NAMALWA (cell line): ENCODE results near the gene APOLD1.
A peak's percentile ranks its signal among the peaks of the same experiment; 100 is the strongest.
"Not testable (repeated sequence)": the region's sequence is repeated elsewhere in the genome, so short reads cannot be mapped to it uniquely, and the experiment has no call there.

ENCODE experiments used
- DNase-seq: peaks from one replicate; pipeline ENCODE4 v3.0.0-alpha.2; 2015; ENCODE audit warnings: low spot score

The APOLD1 gene

DNA sequence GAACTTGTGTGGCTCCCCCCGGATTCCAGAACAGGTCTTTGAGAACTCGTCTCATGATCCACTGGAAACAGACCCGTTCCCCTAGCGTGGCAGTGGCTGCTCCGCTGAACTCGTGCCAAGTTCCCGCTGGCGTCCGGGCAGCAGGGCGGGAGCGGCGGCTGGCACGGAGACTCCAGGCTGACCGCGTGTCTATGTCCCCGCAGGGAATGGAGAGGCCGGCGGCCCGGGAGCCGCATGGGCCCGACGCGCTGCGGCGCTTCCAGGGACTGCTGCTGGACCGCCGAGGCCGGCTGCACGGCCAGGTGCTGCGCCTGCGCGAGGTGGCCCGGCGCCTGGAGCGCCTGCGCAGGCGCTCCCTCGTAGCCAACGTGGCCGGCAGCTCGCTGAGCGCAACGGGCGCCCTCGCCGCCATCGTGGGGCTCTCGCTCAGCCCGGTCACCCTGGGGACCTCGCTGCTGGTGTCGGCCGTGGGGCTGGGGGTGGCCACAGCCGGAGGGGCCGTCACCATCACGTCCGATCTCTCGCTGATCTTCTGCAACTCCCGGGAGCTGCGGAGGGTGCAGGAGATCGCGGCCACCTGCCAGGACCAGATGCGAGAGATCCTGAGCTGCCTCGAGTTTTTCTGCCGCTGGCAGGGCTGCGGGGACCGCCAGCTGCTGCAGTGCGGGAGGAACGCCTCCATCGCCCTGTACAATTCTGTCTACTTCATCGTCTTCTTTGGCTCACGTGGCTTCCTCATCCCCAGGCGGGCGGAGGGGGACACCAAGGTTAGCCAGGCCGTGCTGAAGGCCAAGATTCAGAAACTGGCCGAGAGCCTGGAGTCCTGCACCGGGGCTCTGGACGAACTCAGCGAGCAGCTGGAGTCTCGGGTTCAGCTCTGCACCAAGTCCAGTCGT lies 1.5 kb downstream of the APOLD1 start:
- DNase-seq: peak; percentile 84

DNA sequence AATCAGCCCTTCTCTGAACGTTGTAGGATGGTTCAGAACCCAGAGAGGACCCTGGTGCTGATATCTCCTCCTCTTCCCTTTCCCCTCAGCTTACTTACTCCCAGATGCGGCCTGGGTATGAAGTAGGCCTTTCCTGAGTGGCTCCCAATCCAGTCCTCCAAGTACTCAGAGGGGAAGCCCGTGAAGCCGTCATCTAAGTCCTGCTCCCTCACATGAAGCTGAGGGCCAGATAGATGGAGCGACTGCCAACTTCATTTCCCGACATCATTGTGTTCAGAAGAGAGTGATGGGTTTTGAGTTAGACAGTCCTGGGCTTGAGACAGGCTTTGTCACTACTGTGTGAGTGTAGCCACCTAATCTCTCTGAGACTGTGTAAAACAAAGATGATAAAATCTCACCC lies 2.7 kb downstream of the APOLD1 start:
- DNase-seq: no peak

DNA sequence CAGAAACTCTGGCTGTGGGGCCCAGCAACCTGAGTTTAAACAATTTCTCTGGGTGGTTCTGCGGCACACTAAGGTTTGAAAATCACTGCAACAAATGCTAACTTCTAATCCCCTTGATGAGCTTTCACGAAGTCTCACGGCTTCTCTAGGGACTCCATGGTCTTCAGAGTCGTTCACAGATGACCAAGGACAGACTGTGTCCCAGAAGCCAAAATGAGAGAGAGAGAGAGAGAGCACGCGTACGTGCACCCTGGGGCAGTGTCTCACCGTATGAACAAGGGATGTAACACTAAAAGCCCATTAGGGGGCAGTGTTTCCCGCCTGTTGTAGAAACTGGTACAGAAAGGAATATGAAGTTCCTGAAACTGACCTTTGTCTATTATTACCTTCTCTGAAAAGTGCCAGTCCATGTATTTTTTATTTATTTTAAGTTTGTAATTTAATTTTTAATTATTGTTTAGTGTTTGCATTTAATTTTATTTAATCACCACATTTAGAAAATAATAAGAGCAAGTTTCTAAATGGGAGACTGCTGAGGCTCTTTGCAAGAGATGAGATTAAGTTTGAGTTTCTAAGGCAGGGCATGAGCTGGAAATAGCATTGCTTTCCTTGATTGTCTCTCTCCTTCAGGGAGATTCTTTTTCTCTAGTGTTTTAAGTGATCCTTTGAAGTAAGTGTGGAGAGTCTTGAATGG lies 3.4 kb downstream of the APOLD1 start:
- peak; percentile 91 for DNase-seq

DNA sequence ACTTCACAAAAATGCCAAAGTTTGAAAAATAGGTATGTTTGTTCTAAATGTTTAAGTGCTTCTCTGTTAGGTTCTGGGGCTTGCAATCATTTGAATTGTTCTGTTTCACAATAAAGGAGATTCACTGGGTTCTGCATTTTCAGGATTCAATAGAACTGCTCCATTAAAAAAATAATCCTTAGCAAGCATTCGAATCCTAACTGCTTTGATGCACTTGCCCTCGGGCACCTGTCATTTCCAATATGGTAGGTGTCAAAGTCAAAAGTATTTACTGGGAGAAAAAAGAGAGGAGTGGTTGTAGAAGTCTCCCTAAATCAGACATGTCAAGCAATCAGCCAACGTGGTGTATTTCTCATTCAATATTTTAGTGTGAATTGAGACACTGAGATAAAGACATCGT lies 5.5 kb downstream of the APOLD1 start:
- no peak for DNase-seq

DNA sequence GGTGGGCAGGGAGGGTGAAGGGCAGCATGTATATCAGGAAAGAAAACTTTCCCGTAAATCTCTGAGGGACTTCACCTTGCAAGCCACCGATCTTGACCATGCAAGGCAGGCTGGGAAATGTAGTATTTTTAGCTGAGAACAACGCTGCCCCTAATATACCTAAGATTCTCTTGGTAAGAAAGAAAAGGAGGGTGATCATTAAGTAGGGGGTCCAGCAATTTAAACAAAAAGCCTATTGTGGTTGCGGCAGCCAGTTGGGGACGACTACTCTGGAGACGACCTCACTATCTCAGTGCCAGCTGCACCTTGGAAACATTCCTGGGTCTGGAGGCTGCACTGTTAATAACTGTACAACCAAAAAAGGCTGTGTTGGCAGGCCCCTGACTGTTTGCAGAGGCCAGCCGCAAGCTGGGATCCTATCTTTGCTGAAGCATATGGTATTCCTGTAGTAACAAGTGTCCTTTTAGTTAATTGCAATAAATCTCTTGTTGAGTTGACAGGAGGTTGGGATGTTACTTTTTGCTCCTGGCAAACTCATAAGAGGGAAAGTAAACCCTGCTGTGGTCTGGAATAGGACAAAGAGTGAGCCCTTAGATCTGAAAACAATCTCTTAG lies 6.4 kb downstream of the APOLD1 start:
- no peak for DNase-seq

DNA sequence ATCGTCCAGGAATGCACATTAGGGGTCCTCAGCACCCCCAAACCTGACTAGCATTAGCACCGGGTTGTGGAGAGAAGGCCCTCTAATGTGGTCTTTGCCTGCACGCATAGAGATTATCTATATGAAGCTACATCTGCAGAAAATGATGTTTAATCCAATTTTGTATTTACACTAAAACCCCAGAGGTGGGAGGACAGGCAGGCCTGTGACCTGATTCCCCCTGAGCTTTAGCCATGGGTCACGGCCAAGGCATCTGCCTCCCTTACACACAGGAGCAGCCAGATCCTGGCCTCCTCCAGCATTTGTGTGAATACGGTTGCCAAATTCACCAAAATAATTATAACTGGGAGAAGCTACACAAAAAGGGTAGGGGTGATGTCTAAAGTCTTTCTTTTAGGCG lies 7.0 kb downstream of the APOLD1 start:
- DNase-seq: no peak

DNA sequence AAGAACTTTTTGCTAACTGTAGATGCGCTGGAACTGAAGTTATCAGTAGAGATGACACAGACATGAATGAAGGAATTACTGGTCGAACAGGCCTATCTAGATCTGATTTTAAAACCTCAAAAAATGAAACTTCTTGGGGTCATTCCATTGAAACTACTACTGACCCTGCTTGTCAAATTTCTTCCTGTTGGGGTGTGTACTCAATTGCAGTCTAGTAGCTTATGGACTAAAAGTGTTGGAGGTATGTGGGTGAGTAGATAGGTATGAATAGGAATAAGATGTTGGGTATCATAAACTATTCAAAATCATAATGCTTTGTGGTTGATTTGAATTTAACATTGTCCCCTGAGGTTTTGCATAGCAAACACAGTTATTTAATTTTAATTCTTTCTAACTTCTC lies 9.2 kb downstream of the APOLD1 start:
- no peak for DNase-seq

DNA sequence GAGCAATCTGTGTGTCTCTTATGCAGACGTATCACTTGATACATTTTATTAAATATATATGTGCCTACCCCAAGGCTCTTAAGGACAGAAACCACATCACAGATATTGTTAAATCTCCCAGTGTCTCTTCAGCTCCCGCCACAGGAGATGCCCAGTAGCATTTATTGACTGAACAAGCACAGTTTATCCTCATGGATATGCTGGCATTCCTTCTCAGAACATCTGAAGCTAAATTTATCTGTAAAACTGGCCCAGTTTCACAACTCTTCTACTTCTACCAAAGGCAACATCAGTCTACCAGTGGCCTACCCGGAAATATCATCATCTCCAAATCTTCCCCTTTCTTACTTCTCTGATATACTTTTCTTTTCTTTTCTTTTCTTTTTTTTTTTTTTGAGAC lies 10.7 kb downstream of the APOLD1 start:
- no peak for DNase-seq

DNA sequence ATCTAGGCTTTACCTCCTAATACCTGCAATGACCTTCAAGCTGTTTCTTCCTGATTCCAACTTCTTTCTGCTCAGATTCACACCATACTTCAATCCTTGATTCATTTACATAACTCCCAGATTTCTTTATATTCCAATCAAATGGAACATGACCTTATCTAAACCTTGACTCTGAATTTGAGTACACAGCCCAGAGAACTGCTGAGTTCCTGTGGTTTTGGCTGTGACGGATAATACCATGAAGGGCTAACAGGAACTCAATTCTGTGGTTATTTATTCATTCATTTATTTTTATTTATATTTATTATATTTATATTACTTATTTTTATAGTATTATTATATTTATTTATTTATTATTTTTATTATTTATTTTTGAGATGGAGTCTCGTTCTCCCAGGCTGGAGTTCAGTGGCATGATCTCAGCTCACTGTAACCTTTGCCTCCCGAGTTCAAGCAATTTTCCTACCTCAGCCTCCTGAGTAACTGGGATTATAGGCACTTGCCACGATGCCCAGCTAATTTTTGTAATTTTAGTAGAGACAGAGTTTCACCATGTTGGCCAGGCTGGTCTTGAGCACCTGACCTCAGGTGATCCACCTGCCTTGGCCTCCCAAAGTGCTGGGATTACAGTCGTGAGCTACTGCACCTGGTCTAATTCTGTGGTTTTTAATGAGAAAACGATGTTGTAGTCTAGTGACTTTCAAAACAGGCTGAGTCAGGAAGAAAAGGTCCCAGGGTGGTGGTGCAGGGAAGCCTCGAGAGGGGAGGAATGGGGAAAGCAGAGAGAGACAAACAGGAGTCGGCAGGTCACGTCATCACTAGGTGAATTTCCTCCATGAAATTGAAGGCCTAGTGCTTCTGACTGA lies 11.7 kb downstream of the APOLD1 start:
- no peak for DNase-seq

DNA sequence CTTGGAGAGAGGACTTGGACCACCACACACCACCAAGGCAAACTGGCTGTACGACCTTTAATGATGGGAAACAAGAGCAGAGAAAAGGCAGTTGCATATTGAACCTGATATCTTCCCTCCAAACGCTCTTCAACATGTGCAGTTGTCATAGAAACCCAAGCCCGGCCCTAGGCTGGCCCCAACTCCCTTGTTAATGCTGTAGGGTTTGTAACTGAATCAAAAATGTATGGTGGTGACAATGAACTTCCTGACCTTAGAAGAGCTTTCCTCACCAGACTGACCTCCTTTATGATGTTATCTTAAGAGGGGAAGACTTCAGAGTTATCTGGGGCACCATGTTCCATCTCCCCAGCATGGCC lies 12.3 kb downstream of the APOLD1 start:
- DNase-seq: no peak

DNA sequence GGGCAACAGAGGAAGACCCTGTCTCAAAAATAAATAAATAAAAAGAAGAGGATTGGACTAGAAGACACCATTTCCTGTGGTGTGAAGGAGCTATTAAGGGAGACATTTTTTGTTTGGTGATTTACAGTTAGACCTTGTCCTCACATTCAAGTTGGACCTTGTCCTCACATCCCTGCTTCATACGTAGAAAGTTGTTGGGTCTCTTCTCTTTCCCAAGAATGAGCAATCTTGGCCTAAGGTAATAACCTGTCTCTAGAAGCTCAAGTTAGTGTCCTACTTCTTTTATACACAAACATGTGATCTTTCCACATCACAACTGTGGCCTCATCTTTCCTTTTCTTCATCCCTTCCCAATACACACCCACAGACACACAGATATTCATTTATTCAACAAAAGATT lies 13.0 kb downstream of the APOLD1 start:
- DNase-seq: no peak

DNA sequence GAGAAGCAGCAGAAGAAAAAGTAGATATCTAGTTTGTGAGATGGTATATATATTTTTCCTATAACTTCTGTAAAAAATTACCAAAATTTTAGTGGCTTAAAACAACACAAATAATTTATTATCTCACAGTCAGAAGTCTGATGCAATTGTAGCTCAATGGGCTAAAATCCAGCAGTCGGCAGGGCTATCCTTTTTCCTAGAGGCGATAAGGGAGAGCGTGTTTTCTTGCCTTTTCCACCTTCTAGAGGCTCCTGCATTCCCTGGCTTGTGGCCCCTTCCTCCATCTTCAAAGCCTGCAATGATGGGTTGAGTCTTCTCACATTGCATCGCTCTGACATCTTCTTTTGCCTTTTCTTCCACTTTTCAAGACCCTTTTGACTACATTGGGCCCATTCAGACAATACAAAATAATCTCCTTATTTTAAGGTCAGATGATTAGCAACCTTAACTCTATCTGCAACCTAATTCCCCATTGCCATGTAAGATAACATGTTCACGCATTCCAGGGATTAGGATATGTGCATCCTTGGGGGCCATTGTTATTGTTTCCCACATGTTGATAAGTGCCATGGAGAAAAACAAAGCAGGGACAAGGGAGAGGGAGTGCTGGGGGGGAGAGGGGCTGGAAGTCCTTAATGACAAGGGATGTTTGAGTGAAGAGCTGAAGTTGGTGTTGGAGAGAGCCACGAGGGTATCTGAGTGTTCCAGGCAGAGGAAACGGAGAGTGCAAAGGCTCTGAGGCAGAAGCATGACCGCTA lies 13.9 kb downstream of the APOLD1 start:
- no peak for DNase-seq

DNA sequence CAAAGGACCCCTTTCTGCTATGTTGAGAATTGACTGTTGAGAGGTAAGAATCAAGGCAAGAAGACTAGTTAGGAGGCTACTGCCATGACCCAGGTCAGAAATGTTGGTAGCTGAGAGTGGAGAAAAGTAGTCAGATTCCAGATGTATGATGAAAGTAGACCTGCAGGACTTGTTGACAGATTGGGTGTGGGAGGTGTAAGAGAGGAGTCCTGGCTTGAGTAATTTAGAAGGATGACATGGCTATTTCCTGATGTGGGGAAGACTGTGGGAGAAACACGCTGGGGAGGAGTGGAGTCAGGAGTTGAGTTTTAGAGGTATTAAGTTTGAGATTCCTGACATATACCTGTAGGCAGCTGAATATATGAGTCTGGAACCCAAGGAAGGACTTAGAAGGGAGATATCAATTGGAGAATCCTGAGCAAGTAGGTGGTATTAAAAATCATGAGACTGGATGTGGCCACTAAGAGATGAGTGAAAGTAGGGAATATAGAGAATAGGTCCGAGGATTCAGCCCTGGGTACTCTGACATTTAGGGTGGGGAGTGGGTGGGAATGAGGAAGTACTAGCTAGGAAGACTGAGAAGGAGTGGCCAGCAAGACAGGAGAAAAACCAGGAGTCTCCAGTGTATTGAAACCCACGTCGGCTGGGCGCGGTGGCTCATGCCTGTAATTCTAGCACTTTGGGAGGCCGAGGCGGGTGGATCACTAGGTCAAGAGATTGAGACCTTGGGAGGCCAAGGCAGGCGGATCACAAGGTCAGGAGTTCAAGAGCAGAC lies 15.1 kb downstream of the APOLD1 start:
- no peak for DNase-seq

DNA sequence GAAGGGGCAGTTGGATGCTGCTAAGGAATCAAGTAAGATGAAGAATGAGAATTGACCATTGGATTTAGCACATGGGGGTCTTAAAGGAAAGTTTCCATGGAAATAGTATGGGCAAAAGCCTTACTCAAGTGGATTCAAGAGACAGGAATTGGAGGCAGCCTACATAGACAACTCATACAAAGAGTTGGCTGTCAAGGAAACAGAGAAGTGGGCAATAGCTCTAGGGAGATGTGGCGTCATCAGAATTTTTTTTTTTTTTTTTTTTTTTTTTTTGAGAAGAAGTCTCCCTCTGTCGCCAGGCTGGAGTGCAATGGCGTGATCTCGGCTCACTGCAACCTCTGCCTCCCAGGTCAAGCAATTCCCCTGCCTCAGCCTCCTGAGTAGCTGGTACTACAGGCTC lies 16.2 kb downstream of the APOLD1 start:
- not testable (repeated sequence) for DNase-seq

DNA sequence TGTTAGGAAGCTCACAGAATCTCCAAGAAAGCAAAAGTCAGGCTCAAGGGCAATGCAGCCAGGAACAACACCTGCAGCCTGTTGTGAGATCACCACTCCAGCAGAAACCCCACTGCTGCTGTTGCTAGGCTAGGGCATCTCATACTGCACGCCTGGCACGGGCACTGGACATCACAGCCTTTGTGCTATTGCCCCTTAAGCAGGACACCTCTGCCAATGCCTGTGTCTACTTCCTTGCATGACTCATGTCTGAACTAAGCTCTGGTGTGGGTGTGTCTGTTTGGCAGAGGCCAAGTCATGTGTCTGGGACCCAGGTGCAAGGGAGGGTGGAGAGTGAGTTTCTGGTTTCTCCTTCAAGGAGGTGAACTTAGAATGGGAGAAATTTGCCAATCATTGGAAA lies 17.7 kb downstream of the APOLD1 start:
- DNase-seq: peak; percentile 48

DNA sequence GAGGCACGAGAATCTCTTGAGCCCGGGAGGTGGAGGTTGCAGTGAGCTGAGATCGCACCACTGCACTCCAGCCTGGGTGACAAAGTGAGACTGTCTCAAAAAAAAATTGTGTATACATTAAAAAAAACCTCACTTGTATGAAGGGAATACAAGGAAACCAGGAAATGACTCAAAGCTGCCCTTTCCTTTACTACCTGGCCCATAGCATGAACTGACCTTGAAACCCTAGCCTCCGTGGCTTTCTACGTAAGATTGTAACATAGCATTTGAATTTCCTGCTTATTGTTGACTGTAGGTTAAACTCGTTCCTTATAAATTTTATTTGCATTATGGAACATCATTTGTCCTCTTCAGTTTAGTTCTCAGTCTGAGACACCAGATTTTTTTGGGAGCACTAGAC lies 18.6 kb downstream of the APOLD1 start:
- no peak for DNase-seq

DNA sequence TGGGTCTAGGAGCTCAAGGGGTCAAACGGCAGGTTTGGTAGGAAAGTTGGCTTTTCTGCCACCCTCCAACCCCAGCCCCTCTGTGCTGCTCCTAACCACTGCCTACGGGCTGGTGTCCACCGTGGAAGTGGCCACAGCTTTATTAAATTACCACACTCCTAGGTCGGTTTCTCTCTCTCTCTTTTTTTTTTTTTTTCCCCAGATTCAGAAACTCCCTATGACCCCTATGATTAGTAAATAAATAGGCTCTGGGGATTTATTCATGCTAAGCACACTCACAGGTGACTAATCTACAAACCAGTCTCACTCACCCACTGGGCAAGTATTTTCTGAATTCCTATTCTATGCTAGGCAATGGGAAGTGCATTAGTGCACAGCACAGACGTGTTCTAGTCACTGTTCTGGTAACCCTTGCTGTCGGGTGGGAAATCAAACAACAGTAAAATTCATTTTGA lies 19.0 kb downstream of the APOLD1 start:
- DNase-seq: no peak

DNA sequence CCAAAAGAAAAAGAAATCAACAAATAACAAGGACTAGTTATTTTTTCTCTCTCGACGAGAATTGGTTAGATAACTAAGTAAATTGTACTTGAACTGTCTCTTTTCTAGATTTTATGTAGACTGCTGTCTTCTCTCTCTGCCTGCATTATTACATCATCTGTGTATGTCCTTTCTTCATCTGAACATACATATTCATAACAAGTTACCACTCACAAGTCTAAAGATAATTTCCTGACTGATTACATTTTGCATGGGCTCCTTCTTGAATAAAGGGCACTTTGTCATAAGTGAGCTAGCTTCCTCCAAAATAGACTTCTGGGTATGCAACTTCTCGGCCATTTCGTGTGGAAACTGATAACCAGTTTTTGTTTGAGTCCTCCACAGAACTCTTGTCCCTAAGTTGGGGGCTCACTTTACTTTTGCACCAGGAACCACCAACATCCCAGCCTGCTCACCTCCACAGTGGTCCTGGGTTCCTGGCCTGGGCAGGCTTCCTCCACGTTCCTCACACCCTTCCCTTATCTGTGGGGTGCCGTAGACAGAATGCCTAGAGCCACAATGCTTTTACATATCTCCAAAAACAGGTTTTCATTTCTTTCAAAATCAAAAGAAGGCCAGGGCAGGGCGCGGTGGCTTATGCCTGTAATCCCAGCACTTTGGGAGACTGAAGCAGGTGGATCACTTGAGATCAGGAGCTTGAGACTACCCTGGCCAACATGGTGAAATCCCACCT lies 21.5 kb downstream of the APOLD1 start:
- DNase-seq: no peak

DNA sequence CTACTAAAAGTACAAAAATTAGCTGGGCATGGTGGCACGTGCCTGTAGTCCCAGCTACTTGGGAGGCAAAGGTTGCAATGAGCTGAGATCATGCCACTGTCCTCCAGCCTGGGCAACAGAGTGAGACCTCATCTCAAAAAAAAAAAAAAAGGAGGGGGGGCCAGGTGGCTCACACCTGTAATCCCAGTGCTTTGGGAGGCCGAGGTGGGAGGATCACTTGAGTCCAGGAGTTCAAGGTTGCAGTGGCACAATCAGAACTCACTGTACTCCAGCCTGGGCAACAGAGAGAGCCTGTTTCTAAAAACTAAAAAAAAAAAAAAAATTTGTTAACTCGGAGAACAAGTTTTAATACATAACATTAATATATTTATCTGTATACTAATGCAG lies 22.1 kb downstream of the APOLD1 start:
- not testable (repeated sequence) for DNase-seq
